IMR-90 (cell line): ENCODE results near the gene DYNLRB2.

Experiments used
- BHLHE40 ChIP-seq: fragments of 150-350 bp; IDR thresholded peaks from 2 replicates; pipeline ENCODE4 v1.6.1; 2016; ENCODE audit warnings: mild to moderate bottlenecking, low read depth, low read length
- CEBPB ChIP-seq: IDR thresholded peaks from 2 replicates; pipeline ENCODE4 v1.6.1; 2012; ENCODE audit warnings: low read depth, low read length, improper control_type of control experiment
- CHD1 ChIP-seq: IDR thresholded peaks from 2 replicates; pipeline ENCODE4 v1.6.1; 2012; ENCODE audit warnings: low read depth, low read length, improper control_type of control experiment
- CTCF ChIP-seq: conservative IDR thresholded peaks from 2 replicates; pipeline ENCODE4 v1.5.1; 2012; ENCODE audit warnings: mild to moderate bottlenecking, low read depth, low read length, improper control_type of control experiment
- FOS ChIP-seq: fragments of 150-350 bp; IDR thresholded peaks from 2 replicates; pipeline ENCODE4 v1.6.1; 2016; ENCODE audit warnings: low read depth, low read length
- MAFK ChIP-seq: IDR thresholded peaks from 2 replicates; pipeline ENCODE4 v1.6.1; 2012; ENCODE audit warnings: low read depth, low read length, improper control_type of control experiment
- NFE2L2 ChIP-seq: fragments of 150-350 bp; IDR thresholded peaks from 2 replicates; pipeline ENCODE4 v1.6.1; 2016; ENCODE audit warnings: low read depth, mild to moderate bottlenecking, low read length
- POLR2A ChIP-seq: IDR thresholded peaks from 2 replicates; pipeline ENCODE4 v1.6.1; 2012; ENCODE audit warnings: mild to moderate bottlenecking, low read depth, low read length
- RCOR1 ChIP-seq: IDR thresholded peaks from 2 replicates; pipeline ENCODE4 v1.6.1; 2012; ENCODE audit warnings: mild to moderate bottlenecking, low read length, improper control_type of control experiment; ENCODE audit not compliant: insufficient replicate concordance
- SMC3 ChIP-seq: fragments of 150-350 bp; IDR thresholded peaks from 2 replicates; pipeline ENCODE4 v1.6.1; 2016; ENCODE audit warnings: low read depth, mild to moderate bottlenecking, antibody characterized with exemption, low read length, moderate library complexity

- TF ChIP-seq FOS (no peak), CTCF (no peak), POLR2A (no peak), BHLHE40 (no peak), CEBPB (no peak), SMC3 (no peak), MAFK (no peak), NFE2L2 (no peak), CHD1 (no peak), RCOR1 (no peak)
These were observed 40.5 kb upstream of the DYNLRB2 start for GRCh38 chr16:80500116-80500859.
